Activated CD4-positive, alpha-beta memory T cell treated with anti-CD3 and anti-CD28 coated beads, Interleukin-2, amount 10 ng/mL, durations not matched to agents 7 days and 5 days (primary cell): ENCODE results near the gene PLEKHG4B. TPM values are rescaled to one million over a fixed set of nuclear protein-coding genes. Genes with fewer than 3 reads are reported as not detected.

Experiments used
- CTCF ChIA-PET: fragments of 350-600 bp; sonication (Branson Sonifier 250); formaldehyde crosslinking; loops from one replicate; lab custom pipeline; 2021; ENCODE audit warnings: antibody characterized with exemption, inconsistent platforms; lab: Charles Lee
- POLR2A ChIA-PET: fragments of 350-600 bp; sonication (Branson Sonifier 250); formaldehyde crosslinking; loops from one replicate; lab custom pipeline; 2021; ENCODE audit warnings: antibody characterized with exemption; lab: Charles Lee
- DNase-seq: peaks from one replicate; pipeline ENCODE4 v3.0.0-alpha.2; 2020
- H3K27ac Mint-ChIP-seq: one replicate; pipeline ENCODE4 v1.8.0; 2021; ENCODE audit warnings: mild to moderate bottlenecking, mixed read lengths
- H3K27me3 Mint-ChIP-seq: one replicate; pipeline ENCODE4 v1.8.0; 2021; ENCODE audit warnings: mixed read lengths
- H3K36me3 Mint-ChIP-seq: one replicate; pipeline ENCODE4 v1.8.0; 2021; ENCODE audit warnings: low read depth, mixed read lengths
- H3K4me1 Mint-ChIP-seq: one replicate; pipeline ENCODE4 v1.8.0; 2021; ENCODE audit warnings: mixed read lengths
- H3K4me3 Mint-ChIP-seq: one replicate; pipeline ENCODE4 v1.8.0; 2021; ENCODE audit warnings: mild to moderate bottlenecking, mixed read lengths
- H3K9me3 Mint-ChIP-seq: one replicate; pipeline ENCODE4 v1.8.0; 2021; ENCODE audit warnings: mixed read lengths
- total RNA-seq, 2 experiments: library from RNA; stranded (reverse); gene quantifications; one replicate each; pipeline ENCODE4 v1.2.3, GENCODE V29; 2021

PLEKHG4B gene
- total RNA-seq, 2 experiments from 2014 or later, result not detected

DNA sequence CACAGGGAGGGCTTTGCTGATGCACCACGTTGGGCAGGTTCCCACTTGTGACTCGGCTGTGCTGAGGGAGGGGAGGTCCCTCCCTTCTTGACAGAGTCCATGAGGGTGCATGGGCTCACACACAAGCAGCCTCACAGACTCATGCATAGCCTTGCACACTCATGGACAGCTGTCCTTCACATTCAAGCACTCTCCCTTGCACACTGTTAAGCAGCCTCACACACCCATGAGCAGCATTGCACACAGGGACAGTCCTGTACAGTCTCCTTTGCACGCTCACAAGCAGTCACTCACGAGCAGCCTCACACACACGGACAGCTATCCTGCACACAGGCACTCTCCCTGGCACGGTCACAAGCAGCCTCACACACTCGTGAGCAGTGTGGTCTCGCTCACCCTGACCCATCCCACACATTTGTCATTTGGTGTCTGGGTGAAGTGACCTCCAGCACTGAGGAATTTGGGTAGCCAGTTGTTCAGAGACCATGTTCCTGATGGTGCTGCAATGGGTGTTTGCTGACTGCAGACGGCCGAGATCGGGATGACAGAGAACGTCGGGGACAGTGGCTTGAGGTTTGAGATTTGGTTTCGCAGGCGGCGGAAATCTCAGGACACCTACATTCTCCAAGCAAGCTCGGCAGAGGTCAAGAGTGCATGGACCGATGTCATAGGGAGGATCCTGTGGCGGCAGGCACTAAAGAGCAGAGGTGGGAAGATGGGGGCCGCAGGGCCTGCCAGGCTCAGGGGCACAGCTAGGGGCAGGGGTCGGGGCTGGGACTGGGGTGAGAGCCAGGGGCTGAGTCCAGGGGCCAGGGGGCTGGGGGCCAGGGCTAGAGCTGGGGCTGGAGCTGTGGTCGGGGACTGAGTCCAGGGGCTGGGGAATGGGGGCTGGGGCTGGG, 81.7 kb downstream of the PLEKHG4B start:
- Mint-ChIP-seq H3K4me1 (no peaks in the 10 kb centered on the region), H3K9me3 (no peaks in the 10 kb centered on the region), H3K36me3 (no peaks in the 10 kb centered on the region), H3K4me3 (no peak overlapping the region), H3K27ac (no peak overlapping the region), H3K27me3 (no peaks in the 10 kb centered on the region)
- no peak for DNase-seq
- ChIA-PET POLR2A (no interaction called here), CTCF (no interaction called here)

DNA sequence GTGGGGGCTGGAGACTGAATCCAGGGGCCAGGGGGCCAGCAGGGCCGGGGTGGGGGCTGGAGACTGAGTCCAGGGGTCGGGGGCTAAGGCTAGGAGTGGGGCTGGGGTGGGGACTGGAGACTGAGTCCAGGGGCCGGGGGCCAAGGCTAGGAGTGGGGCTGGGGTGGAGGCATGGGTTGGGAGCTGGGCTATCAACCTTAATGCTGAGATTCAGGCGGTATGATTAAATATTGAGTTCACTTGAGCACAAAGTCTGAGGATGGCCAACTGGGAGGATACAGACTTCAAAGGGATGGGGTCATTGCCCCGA, 82.3 kb downstream of the PLEKHG4B start:
- Mint-ChIP-seq H3K4me1 (no peaks in the 10 kb centered on the region), H3K9me3 (no peaks in the 10 kb centered on the region), H3K36me3 (no peaks in the 10 kb centered on the region), H3K27ac (no peak overlapping the region), H3K27me3 (peaks cover 2% of the 10 kb centered on the region), H3K4me3 (no peak overlapping the region)
- no peak for DNase-seq
- ChIA-PET CTCF (no interaction called here), POLR2A (no interaction called here)

DNA sequence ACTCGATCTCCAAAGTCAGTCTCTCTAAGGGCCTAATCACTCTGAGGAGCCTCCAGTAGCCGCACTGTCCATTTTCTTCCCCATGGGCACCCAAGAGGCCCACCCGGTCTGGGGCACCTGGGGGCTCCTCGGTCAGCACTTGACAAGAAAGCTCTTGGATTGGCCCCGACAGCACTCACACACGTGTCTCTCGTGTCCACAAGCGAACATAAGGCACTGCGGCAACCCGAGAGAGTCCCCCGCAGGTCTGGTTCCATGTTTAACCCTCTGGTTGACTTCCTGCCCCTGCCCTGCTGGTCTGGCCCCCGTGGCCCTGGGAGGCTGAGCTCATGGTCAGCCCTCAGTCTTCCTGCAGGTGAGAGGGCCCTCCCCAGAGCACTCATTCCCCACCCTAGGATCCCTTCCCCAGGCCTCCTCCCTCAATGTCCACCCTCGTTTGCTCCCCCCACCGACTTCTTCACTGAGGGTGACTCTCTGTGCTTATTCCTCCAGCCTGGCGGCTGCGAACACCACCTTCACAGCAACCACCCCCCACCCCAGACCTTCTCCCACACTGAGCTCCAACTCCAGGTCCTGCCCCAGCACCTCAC, 83.0 kb downstream of the PLEKHG4B start:
- CTCF ChIA-PET, result no interaction called here
- no peaks in the 10 kb centered on the region for H3K4me1 Mint-ChIP-seq
- no peak for DNase-seq
- H3K4me3 Mint-ChIP-seq, result no peak overlapping the region
- H3K27me3 Mint-ChIP-seq, result peaks cover 5% of the 10 kb centered on the region
- H3K27ac Mint-ChIP-seq, result no peak overlapping the region
- POLR2A ChIA-PET, result no interaction called here
- H3K36me3 Mint-ChIP-seq, result no peaks in the 10 kb centered on the region
- H3K9me3 Mint-ChIP-seq, result no peaks in the 10 kb centered on the region

- H3K27me3 Mint-ChIP-seq, result peaks cover 5% of the 10 kb centered on the region
- no peak overlapping the region for H3K27ac Mint-ChIP-seq
- DNase-seq, result no peak
- H3K4me3 Mint-ChIP-seq, result no peak overlapping the region
- CTCF ChIA-PET, result no interaction called here
- H3K4me1 Mint-ChIP-seq, result no peaks in the 10 kb centered on the region
- H3K9me3 Mint-ChIP-seq, result no peaks in the 10 kb centered on the region
- POLR2A ChIA-PET, result no interaction called here
- no peaks in the 10 kb centered on the region for H3K36me3 Mint-ChIP-seq
These were observed 84.4 kb downstream of the PLEKHG4B start for GRCh38 chr5:176296-176823.

DNA sequence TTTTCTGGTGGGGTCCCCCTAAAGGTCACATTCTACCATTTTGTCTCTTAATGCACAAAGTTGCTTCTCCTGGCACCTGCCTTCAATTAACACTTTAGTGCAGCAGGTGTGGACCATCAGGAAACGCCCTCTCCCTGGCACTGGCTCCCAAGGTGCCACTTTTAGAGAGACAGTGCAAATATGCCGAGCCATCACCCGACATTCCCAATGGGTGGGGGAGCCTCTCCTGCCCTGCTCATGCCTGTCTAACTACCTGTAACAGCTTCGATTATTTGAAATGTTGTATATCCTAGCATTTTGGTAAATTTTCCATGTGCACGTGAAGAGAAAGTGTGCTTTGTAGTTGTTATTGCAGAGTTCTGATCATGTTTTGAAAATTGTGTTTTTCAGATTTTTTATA, 86.1 kb downstream of the PLEKHG4B start:
- CTCF ChIA-PET, result interaction anchor here (1.3 kb wide), 1 partner anchor 10 kb away, joined by 8 read pairs; no protein-coding TSS in a partner anchor
- H3K36me3 Mint-ChIP-seq, result no peaks in the 10 kb centered on the region
- POLR2A ChIA-PET, result interaction anchor here (0.6 kb wide), 1 partner anchor 12 kb away, joined by 5 read pairs; no protein-coding TSS in a partner anchor
- DNase-seq, result no peak
- H3K27ac Mint-ChIP-seq, result no peak overlapping the region
- H3K27me3 Mint-ChIP-seq, result peaks cover 5% of the 10 kb centered on the region
- H3K4me3 Mint-ChIP-seq, result no peak overlapping the region
- no peaks in the 10 kb centered on the region for H3K9me3 Mint-ChIP-seq
- no peaks in the 10 kb centered on the region for H3K4me1 Mint-ChIP-seq

DNA sequence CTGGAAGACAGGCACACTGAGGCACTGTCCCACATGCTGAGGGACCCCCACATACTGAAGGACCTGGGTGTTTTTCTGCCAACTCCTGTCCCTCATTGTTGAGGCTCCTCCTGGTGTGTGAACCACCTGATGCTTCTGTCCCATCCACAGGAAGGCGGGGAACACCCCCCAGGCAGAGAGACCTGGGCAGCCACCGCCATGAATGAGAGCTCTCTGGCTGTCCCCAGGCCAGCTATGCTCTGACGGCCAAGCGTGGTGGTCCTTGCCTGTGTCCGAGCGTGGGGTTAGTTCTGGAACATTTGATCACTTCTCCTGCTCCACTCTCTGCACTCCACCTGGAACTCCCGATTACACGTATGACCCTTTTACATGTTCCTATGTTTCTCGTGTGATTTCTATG, 87.4 kb downstream of the PLEKHG4B start:
- ChIA-PET CTCF (interaction anchor here (1.3 kb wide), 1 partner anchor 9 kb away, joined by 8 read pairs; no protein-coding TSS in a partner anchor), POLR2A (no interaction called here)
- H3K27me3 Mint-ChIP-seq, result peaks cover 5% of the 10 kb centered on the region
- no peak for DNase-seq
- no peaks in the 10 kb centered on the region for H3K9me3 Mint-ChIP-seq
- H3K4me3 Mint-ChIP-seq, result no peak overlapping the region
- H3K36me3 Mint-ChIP-seq, result no peaks in the 10 kb centered on the region
- no peaks in the 10 kb centered on the region for H3K4me1 Mint-ChIP-seq
- no peak overlapping the region for H3K27ac Mint-ChIP-seq

DNA sequence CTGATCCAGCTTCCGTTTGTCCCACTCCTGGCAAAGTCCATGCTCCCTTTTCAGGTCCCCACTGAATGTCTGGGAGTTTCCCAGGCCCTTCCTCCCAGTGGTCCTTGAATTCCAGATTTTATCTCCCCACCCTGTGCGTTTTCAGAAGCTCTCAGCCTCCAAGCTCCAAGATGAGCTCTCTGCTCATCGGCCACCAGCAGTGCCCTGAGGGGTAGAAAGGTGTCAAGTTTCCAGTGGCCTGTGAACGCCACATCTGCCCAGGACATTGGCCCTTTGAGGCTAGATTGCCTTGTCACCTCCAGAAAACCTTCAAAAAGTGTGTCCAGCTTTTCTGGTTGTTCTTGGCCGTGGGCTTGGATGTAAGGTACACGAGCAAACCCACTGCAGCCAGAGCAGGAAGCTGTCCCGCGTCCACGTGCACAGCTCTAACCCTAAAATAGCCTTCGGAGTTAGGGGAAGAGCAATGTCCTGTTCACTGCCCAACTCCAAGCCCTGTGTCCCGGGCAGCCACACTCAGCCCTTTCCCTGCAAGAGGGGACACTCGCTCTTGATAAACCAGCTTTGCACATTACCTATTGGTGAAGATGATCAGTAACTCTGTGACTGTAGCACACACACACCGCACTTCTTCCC, 88.4 kb downstream of the PLEKHG4B start:
- Mint-ChIP-seq H3K27ac (no peak overlapping the region), H3K9me3 (no peaks in the 10 kb centered on the region), H3K4me1 (no peaks in the 10 kb centered on the region), H3K27me3 (peaks cover 5% of the 10 kb centered on the region), H3K4me3 (no peak overlapping the region), H3K36me3 (no peaks in the 10 kb centered on the region)
- ChIA-PET CTCF (no interaction called here), POLR2A (no interaction called here)
- no peak for DNase-seq

- H3K4me1 Mint-ChIP-seq, result no peaks in the 10 kb centered on the region
- ChIA-PET POLR2A (no interaction called here), CTCF (no interaction called here)
- no peaks in the 10 kb centered on the region for H3K36me3 Mint-ChIP-seq
- H3K4me3 Mint-ChIP-seq, result no peak overlapping the region
- no peak for DNase-seq
- H3K9me3 Mint-ChIP-seq, result no peaks in the 10 kb centered on the region
- H3K27ac Mint-ChIP-seq, result no peak overlapping the region
- H3K27me3 Mint-ChIP-seq, result peaks cover 5% of the 10 kb centered on the region
These were observed 89.2 kb downstream of the PLEKHG4B start for GRCh38 chr5:181160-181559.

GRCh38 chr5:181566-181965, 89.6 kb downstream of the PLEKHG4B start:
- H3K9me3 Mint-ChIP-seq, result no peaks in the 10 kb centered on the region
- peaks cover 5% of the 10 kb centered on the region for H3K27me3 Mint-ChIP-seq
- H3K36me3 Mint-ChIP-seq, result no peaks in the 10 kb centered on the region
- no peak for DNase-seq
- no peak overlapping the region for H3K4me3 Mint-ChIP-seq
- POLR2A ChIA-PET, result no interaction called here
- H3K4me1 Mint-ChIP-seq, result no peaks in the 10 kb centered on the region
- CTCF ChIA-PET, result no interaction called here
- H3K27ac Mint-ChIP-seq, result no peak overlapping the region

DNA sequence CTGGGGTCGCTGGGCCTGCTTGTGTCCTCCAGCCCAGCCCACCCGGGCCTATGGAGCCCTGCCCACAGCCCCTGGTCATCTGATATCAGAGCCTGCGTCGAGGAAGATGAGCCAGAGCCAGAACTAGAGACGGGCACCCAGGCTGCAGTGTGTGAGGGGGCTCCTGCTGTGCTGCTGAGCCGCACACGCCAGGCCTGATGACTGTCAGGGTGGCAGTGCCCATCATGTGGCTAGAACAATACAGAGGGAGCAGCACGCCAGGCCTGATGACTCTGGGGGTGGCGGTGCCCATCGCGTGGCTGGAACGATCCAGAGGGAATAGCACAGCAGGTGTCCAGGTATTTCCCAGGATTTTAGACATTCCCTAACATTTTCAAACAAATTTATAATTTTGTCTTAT, 90.2 kb downstream of the PLEKHG4B start:
- CTCF ChIA-PET, result no interaction called here

DNA sequence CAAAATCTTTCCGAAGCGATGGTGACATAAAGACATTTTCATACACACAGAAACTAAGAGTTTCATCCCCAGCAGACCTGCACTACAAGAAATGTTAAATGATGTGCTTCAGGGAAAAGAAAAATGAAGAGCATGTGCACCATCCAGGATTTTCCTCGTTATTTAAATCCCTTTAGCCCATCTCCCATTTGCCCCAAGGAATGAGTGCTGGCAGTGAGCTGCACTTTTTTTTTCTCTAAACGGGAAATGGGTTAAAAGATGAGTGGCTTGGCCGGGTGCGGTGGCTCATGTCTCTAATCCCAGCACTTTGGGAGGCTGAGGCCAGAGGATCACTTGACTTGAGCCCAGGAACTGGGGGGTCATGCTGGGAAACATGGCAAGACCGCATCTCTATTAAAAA, 92.5 kb downstream of the PLEKHG4B start:
- Mint-ChIP-seq H3K36me3 (no peaks in the 10 kb centered on the region), H3K4me3 (no peak overlapping the region), H3K9me3 (no peaks in the 10 kb centered on the region), H3K27me3 (peaks cover 3% of the 10 kb centered on the region), H3K27ac (no peak overlapping the region), H3K4me1 (peaks cover 6% of the 10 kb centered on the region)
- CTCF ChIA-PET, result no interaction called here
- DNase-seq, result no peak
- POLR2A ChIA-PET, result no interaction called here

More for the DNA sequence above, 90.2 kb downstream of the PLEKHG4B start:
- H3K4me1 Mint-ChIP-seq, result no peaks in the 10 kb centered on the region
- DNase-seq, result no peak
- no peaks in the 10 kb centered on the region for H3K9me3 Mint-ChIP-seq
- peaks cover 5% of the 10 kb centered on the region for H3K27me3 Mint-ChIP-seq
- no peak overlapping the region for H3K4me3 Mint-ChIP-seq
- POLR2A ChIA-PET, result no interaction called here
- H3K27ac Mint-ChIP-seq, result no peak overlapping the region
- H3K36me3 Mint-ChIP-seq, result no peaks in the 10 kb centered on the region

GRCh38 chr5:185095-186070, 93.4 kb downstream of the PLEKHG4B start:
- H3K4me1 Mint-ChIP-seq, result peaks cover 9% of the 10 kb centered on the region

More at GRCh38 chr5:185095-186070, 93.4 kb downstream of the PLEKHG4B start:
- H3K36me3 Mint-ChIP-seq, result no peaks in the 10 kb centered on the region
- ChIA-PET CTCF (no interaction called here), POLR2A (no interaction called here)
- no peaks in the 10 kb centered on the region for H3K9me3 Mint-ChIP-seq
- H3K27me3 Mint-ChIP-seq, result no peaks in the 10 kb centered on the region
- H3K27ac Mint-ChIP-seq, result no peak overlapping the region
- no peak overlapping the region for H3K4me3 Mint-ChIP-seq
- no peak for DNase-seq
